H1 (cell line): Measurements from ENCODE around the gene NBEA. TPM values are rescaled to one million over a fixed set of nuclear protein-coding genes. Genes with fewer than 3 reads are reported as not detected.

Experiments used
- CTCF ChIA-PET: fragments of 300-600 bp; sonication (Branson Sonifier 250); formaldehyde crosslinking; loops from one replicate; lab custom pipeline; 2021; ENCODE audit not compliant: partially characterized antibody; lab: Charles Lee
- POLR2A ChIA-PET: fragments of 300-600 bp; sonication (Branson Sonifier 250); formaldehyde crosslinking; loops from one replicate; lab custom pipeline; 2021; ENCODE audit warnings: inconsistent platforms; ENCODE audit not compliant: partially characterized antibody; lab: Charles Lee
- DNase-seq, 2 experiments: peaks; one replicate each; pipeline versions ENCODE4 v3.0.0 to v3.0.0-alpha.2; 2010 to 2022; ENCODE audit warnings: low spot score in 2 of 2, low read depth in 1 of 2, mixed read lengths in 1 of 2
- FAIRE-seq: peaks from 2 replicates; lab custom pipeline; 2011; peaks lifted over from hg19 to GRCh38; lab: Jason Lieb, UNC
- H2AFZ ChIP-seq: 2 replicates; pipeline ENCODE4 v1.8.1; 2012; ENCODE audit warnings: low read length, inconsistent platforms
- H2AK5ac ChIP-seq: 2 replicates; pipeline ENCODE4 v1.6.1; 2013; ENCODE audit warnings: low read depth, low read length
- H2BK120ac ChIP-seq: replicated peaks from 2 replicates; pipeline ENCODE3; 2013; ENCODE audit warnings: low read depth, low read length, inconsistent platforms
- H2BK12ac ChIP-seq: 2 replicates; pipeline ENCODE4 v1.6.1; 2013; ENCODE audit warnings: low read depth, low read length
- H2BK15ac ChIP-seq: 2 replicates; pipeline ENCODE4 v1.6.1; 2013; ENCODE audit warnings: low read length
- H2BK20ac ChIP-seq: 2 replicates; pipeline ENCODE4 v1.6.1; 2013; ENCODE audit warnings: low read length
- H2BK5ac ChIP-seq: 2 replicates; pipeline ENCODE4 v1.6.1; 2013; ENCODE audit warnings: low read depth, low read length
- H3K14ac ChIP-seq: 2 replicates; pipeline ENCODE4 v1.6.1; 2013; ENCODE audit warnings: inconsistent platforms; ENCODE audit not compliant: insufficient read length
- H3K18ac ChIP-seq: 2 replicates; pipeline ENCODE4 v1.6.1; 2013; ENCODE audit warnings: low read length; ENCODE audit errors: extremely low read depth
- H3K23ac ChIP-seq: 2 replicates; pipeline ENCODE4 v1.6.1; 2013; ENCODE audit warnings: inconsistent platforms; ENCODE audit not compliant: insufficient read length
- H3K23me2 ChIP-seq: 2 replicates; pipeline ENCODE4 v1.6.1; 2013; ENCODE audit warnings: low read depth, low read length
- H3K27ac ChIP-seq: 2 replicates; pipeline ENCODE4 v1.6.1; 2011; ENCODE audit warnings: low read depth, low read length, inconsistent platforms
- H3K27me3 ChIP-seq, 4 experiments: replicated peaks in 1 of 4; 1 replicate in 1 of 4; 2 replicates in 3 of 4; pipeline versions ENCODE4 v1.6.1 to v1.8.1; 2011 to 2013; ENCODE audit warnings: low read length in 3 of 4, mild to moderate bottlenecking in 3 of 4, inconsistent platforms in 2 of 4, mixed read lengths in 2 of 4, moderate library complexity in 1 of 4; ENCODE audit not compliant: control insufficient read depth in 3 of 4, insufficient read depth in 3 of 4; ENCODE audit errors: extremely low read depth in 1 of 4
- H3K36me3 ChIP-seq, 4 experiments: 2 replicates each; pipeline versions ENCODE4 v1.6.1 to v1.8.1; 2011 to 2013; ENCODE audit warnings: mild to moderate bottlenecking in 4 of 4, low read length in 3 of 4, moderate library complexity in 2 of 4, control low read depth in 1 of 4, inconsistent platforms in 1 of 4; ENCODE audit not compliant: insufficient read depth in 4 of 4, control insufficient read depth in 2 of 4
- H3K4ac ChIP-seq: replicated peaks from 2 replicates; pipeline ENCODE3; 2013; ENCODE audit warnings: low read length, low read depth, mixed read lengths, inconsistent platforms; ENCODE audit not compliant: insufficient read length
- H3K4me1 ChIP-seq, 4 experiments: replicated peaks in 1 of 4; 1 replicate in 1 of 4; 2 replicates in 3 of 4; pipeline versions ENCODE4 v1.6.1 to v1.8.1; 2011 to 2013; ENCODE audit warnings: low read length in 3 of 4, inconsistent platforms in 2 of 4, mixed read lengths in 1 of 4; ENCODE audit not compliant: insufficient read depth in 4 of 4, control insufficient read depth in 3 of 4
- H3K4me2 ChIP-seq, 2 experiments: 2 replicates each; pipeline versions ENCODE4 v1.6.1 to v1.8.1; 2011 to 2013; ENCODE audit warnings: low read depth in 2 of 2, low read length in 2 of 2, control low read depth in 1 of 2, inconsistent platforms in 1 of 2, mild to moderate bottlenecking in 1 of 2; ENCODE audit not compliant: insufficient read depth in 1 of 2
- H3K4me3 ChIP-seq, 4 experiments: fragments of 200-600, 300-600 bp in 1 of 4; sonication (generic), shearing (Covaris generic), sonication (Bioruptor Twin) in 1 of 4; 2 replicates each; pipeline versions ENCODE4 v1.5.1 to v1.8.1; 2011 to 2016; ENCODE audit warnings: low read length in 4 of 4, low read depth in 3 of 4, control low read depth in 2 of 4, inconsistent platforms in 2 of 4, mild to moderate bottlenecking in 2 of 4, mixed read lengths in 1 of 4, moderate library complexity in 1 of 4; ENCODE audit not compliant: insufficient read depth in 2 of 4; ENCODE audit errors: extremely low read depth in 1 of 4
- H3K56ac ChIP-seq: replicated peaks from 2 replicates; pipeline ENCODE3; 2013; ENCODE audit warnings: low read depth, mild to moderate bottlenecking, mixed read lengths, low read length, inconsistent platforms; ENCODE audit not compliant: insufficient read length
- H3K79me1 ChIP-seq: 2 replicates; pipeline ENCODE4 v1.6.1; 2013; ENCODE audit warnings: low read depth, low read length, control low read depth
- H3K79me2 ChIP-seq, 2 experiments: 2 replicates each; pipeline versions ENCODE4 v1.6.1 to v1.8.1; 2012 to 2013; ENCODE audit warnings: low read length in 2 of 2, mild to moderate bottlenecking in 2 of 2, inconsistent platforms in 1 of 2; ENCODE audit not compliant: insufficient read depth in 2 of 2, control insufficient read depth in 1 of 2
- H3K9ac ChIP-seq, 4 experiments: replicated peaks in 1 of 4; 1 replicate in 1 of 4; 2 replicates in 3 of 4; pipeline versions ENCODE4 v1.6.1 to v1.8.1; 2011 to 2013; ENCODE audit warnings: low read depth in 3 of 4, low read length in 3 of 4, control low read depth in 2 of 4, mild to moderate bottlenecking in 2 of 4, moderate library complexity in 2 of 4, inconsistent platforms in 1 of 4; ENCODE audit errors: extremely low read depth in 1 of 4
- H3K9me3 ChIP-seq, 2 experiments: 2 replicates each; pipeline versions ENCODE4 v1.6.1 to v1.8.1; 2012 to 2013; ENCODE audit warnings: mild to moderate bottlenecking in 2 of 2, moderate library complexity in 2 of 2, control low read depth in 1 of 2, inconsistent platforms in 1 of 2, low read depth in 1 of 2, low read length in 1 of 2, mixed read lengths in 1 of 2; ENCODE audit not compliant: insufficient read depth in 2 of 2
- H4K20me1 ChIP-seq, 2 experiments: replicated peaks in 1 of 2; 2 replicates each; pipeline versions ENCODE3 to v1.8.1; 2011 to 2013; ENCODE audit warnings: inconsistent platforms in 2 of 2, low read length in 2 of 2, mild to moderate bottlenecking in 1 of 2; ENCODE audit not compliant: insufficient read depth in 2 of 2, control insufficient read depth in 1 of 2
- H4K5ac ChIP-seq: 2 replicates; pipeline ENCODE4 v1.6.1; 2013; ENCODE audit warnings: low read length, low read depth, mixed read lengths, inconsistent platforms; ENCODE audit not compliant: insufficient read length
- H4K8ac ChIP-seq: 2 replicates; pipeline ENCODE4 v1.8.0; 2013; ENCODE audit warnings: mild to moderate bottlenecking, moderate library complexity, low read length, inconsistent platforms; ENCODE audit not compliant: insufficient read depth; ENCODE audit errors: extremely low read depth
- H4K91ac ChIP-seq: replicated peaks from 2 replicates; pipeline ENCODE3; 2013; ENCODE audit warnings: low read length, mixed read lengths, inconsistent platforms; ENCODE audit not compliant: insufficient read length
- EZH2 ChIP-seq: fragments of 200-600 bp; sonication (generic); IDR thresholded peaks from 2 replicates; pipeline ENCODE4 v1.7.1; 2012; ENCODE audit warnings: low read depth, mild to moderate bottlenecking, moderate library complexity, low read length, inconsistent platforms; ENCODE audit not compliant: severe bottlenecking
- WGBS, 2 experiments: shearing (Covaris generic) in 1 of 2; methylation state at CpG; one replicate each; pipeline versions ENCODE4 v1.1.6 to v1.1.7; 2013 to 2015; ENCODE audit warnings: low lambda C conversion rate in 2 of 2, mixed read lengths in 2 of 2, inconsistent platforms in 1 of 2, low coverage in 1 of 2, missing lambda C conversion rate in 1 of 2; ENCODE audit not compliant: insufficient replicate concordance in 2 of 2, insufficient coverage in 1 of 2, insufficient read length in 1 of 2; ENCODE audit errors: extremely low coverage in 1 of 2, missing lambda C conversion rate in 1 of 2; 5-methylcytosine and 5-hydroxymethylcytosine counted together
- polyA plus RNA-seq, 7 experiments: library from polyadenylated mRNA; depleted of rRNA in 3 of 7; stranded (reverse) in 5 of 7; unstranded in 2 of 7; fragments of >200 nt in 5 of 7; fragments of 200-250 nt in 2 of 7; gene quantifications; 1 replicate in 5 of 7; 2 replicates in 1 of 7; 4 replicates in 1 of 7; pipeline versions ENCODE4 v1.2.1 to v1.2.3, GENCODE V29; 2011 to 2013; ENCODE audit warnings: missing spikeins in 2 of 7, mixed read lengths in 2 of 7
- total RNA-seq: library from RNA; stranded (reverse); fragmentation: NEBNext Ultra II Directional; extraction: Animal tissue kit (Norgen Biotek cat#: 25700); gene quantifications from 2 replicates; pipeline ENCODE4 v1.2.1, GENCODE V29; 2021

Gene NBEA
- total and polyA plus RNA-seq, 2 of the 8 experiments (the other 6 are each of a cell fraction or from before 2014, with no cell fraction given), result 14.2 to 21.5 TPM

- Histone ChIP-seq H3K23ac (no peak overlapping the region), H3K18ac (no peak overlapping the region)
- no peak for TF ChIP-seq EZH2
- TF ChIP-seq, all 59 proteins: peak for 0
- Histone ChIP-seq H4K20me1 (no peaks in the 10 kb centered on the region), H4K5ac (no peak overlapping the region), H3K4ac (no peak overlapping the region), H2BK5ac (no peak overlapping the region), H3K27ac (no peak overlapping the region), H2BK120ac (no peak overlapping the region), H3K4me3 (no peak overlapping the region), H4K91ac (no peak overlapping the region), H2BK12ac (no peak overlapping the region), H3K9me3 (peaks cover 9 to 14% of the 10 kb centered on the region in 2 experiments; a peak in 3 of 4 replicates), H2BK20ac (no peak overlapping the region), H3K27me3 (no peaks in the 10 kb centered on the region), H3K9ac (no peak overlapping the region), H3K36me3 (peaks cover 0 to 5% (median 0%) of the 10 kb centered on the region in 4 experiments; a peak in 2 of 8 replicates), H3K79me2 (no peaks in the 10 kb centered on the region), H3K79me1 (no peaks in the 10 kb centered on the region), H3K23me2 (no peaks in the 10 kb centered on the region), H4K8ac (no peak overlapping the region), H2AFZ (no peak overlapping the region), H3K14ac (no peak overlapping the region), H2AK5ac (no peak overlapping the region), H3K4me1 (no peaks in the 10 kb centered on the region), H3K56ac (no peak overlapping the region), H3K4me2 (no peak overlapping the region), H2BK15ac (no peak overlapping the region)
- ChIA-PET POLR2A (no interaction called here), CTCF (interaction anchor here (0.6 to 1.1 kb wide), 3 partner anchors 31 to 334 kb away, joined by 3 read pairs; no protein-coding TSS in a partner anchor)
- DNase-seq (no peak), FAIRE-seq (no peak)
- 95% methylated on average over 9 of the region's 9 CpGs; no CpG with 5 or more reads in 1 of the 2 experiments for WGBS, 2 experiments
These were observed 314.5 kb downstream of the NBEA start for GRCh38 chr13:35256459-35257148.
